ENCODE measurements around the gene DOK6.

DOK6 gene

DNA sequence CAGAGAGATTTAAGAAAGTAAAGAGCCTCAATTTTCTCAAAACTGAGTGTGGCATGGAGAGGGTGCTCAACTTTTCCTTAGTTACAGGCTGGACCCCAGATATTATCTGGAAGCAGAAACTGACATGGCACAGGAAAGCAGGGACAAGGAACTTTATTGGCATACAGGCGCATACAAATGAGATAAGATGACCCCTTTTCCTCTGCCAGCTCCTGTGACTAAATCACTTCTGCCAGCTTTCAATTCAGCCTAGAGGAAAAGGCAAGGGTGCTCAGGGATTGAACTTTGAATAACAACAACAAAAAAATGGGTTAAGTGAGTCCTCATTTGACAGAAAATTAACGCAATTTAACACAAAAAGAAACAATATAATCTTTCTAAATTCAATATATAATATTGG lies 284.1 kb downstream of the DOK6 start:
- DNase-seq (ENCODE audit: low read depth, low spot score) = no peak

DNA sequence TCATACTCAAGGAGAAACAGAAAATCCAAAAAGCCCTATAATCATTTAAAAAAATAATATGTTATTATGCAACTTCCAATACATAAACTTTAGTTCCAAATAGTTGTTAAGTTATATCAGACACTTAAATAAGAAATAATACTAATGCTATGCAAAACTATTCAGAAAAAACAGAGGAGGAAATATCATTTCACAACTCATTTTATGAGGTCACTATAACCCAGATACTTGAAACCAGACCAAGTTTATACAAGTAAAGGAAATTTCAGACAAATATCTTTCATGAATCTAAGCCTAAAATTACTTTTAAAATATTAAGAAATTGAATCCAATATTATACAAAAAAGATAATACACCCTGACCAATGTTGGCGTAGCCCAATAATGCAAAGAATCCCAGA lies 286.2 kb downstream of the DOK6 start:
- no peak for DNase-seq (ENCODE audit: low read depth, low spot score)

GRCh38 chr18:69689121-69689759 lies 288.6 kb downstream of the DOK6 start:
- no peak for DNase-seq (ENCODE audit: low read depth, low spot score)

DNA sequence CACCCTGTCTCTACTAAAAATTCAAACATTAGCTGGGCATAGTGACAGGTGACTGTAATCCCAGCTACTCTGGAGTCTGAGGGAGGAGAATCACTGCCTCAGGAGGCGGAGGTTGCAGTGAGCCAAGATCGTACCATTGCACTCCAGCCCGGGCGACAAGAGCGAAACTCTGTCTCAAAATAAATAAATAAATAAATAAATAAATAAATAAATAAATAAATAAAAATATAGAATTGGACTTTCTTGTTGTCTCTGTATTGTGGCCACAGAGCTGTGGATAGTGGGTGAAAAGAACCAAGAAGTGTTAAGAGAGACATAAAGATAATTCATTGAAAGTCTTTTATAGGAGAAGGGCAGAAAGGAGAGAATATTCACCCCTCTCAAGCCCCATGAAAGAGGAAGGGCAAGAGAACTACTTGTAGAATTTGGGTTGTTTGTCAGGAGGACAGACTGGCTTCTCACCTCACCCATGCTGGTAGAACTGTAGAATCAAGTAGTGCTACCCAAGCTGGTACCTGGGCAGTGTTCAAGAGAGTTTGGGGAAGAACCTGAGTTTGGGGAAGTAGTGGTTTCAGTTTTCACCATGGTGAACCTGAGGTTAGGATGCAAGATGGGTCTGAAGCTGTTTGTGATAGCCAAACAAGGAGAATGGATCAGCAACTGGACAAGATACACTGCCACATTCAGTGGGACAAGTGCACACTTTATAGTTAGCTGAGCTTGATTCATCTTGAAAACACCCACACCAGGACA lies 290.5 kb downstream of the DOK6 start:
- DNase-seq (ENCODE audit: low read depth, low spot score) = no peak

GRCh38 chr18:69697069-69697468 lies 296.4 kb downstream of the DOK6 start:
- no peak for DNase-seq (ENCODE audit: low read depth, low spot score)

DNA sequence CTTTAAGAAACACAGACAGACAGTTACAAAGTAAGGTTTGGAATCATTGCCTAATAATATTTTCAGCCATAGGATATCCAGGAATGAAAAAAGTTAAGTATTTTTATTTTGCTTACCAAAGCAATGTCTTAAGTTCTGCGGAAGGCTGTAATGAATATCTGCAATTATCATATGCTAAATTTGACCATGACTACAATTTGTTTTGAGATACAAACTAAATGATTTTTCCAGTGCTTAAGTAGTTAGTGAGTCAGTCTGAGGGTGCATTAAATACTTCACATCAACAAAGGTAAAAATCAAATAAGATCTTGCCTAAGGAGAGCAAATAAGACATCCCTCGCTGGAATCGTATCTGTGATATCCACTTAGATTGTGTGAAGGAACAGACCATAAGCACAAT lies 297.0 kb downstream of the DOK6 start:
- no peak for DNase-seq (ENCODE audit: low read depth, low spot score)

- DNase-seq (ENCODE audit: low read depth, low spot score) = no peak
Measured at GRCh38 chr18:69701305-69701704, 300.6 kb downstream of the DOK6 start.

DNA sequence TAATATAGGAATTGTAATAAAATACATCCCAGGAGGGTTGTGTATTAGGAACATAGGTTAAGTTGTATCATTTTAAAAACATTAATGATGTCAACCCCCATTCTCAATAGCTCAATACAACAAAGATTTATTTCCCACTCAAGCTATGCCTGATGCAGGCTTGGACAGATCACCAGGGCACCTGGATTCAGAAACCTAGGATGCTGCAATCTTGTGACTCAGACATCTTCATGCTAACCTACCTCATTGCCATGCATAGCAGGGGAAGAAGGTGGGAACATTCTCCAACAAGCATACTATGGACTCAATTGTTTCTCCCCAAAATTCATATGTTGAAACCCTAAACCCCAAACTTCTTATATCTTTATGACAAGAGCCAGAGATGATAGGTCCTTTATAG lies 302.8 kb downstream of the DOK6 start:
- DNase-seq (ENCODE audit: low read depth, low spot score) = no peak

DNA sequence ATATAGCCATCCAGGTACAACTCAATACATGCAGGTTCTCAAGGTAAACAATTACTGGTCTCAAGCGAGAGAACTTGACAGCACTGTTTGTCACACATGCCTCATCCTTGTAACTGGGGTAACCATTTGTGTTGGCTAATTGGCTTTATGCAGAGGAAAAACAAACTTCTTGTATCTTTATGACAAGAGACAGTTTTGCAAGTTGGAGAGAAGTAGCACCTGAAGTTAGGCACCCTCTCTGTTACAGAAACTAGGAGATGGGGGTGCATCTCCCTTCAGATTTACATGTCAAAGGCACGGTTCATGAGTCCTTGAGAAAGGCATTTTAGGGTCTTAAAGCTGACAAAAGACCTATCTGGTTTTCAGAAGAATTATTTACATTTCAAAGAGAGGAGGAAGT lies 305.3 kb downstream of the DOK6 start:
- DNase-seq (ENCODE audit: low read depth, low spot score) = no peak

- no peak for DNase-seq (ENCODE audit: low read depth, low spot score)
Measured at GRCh38 chr18:69708844-69709243, 308.2 kb downstream of the DOK6 start.

DNA sequence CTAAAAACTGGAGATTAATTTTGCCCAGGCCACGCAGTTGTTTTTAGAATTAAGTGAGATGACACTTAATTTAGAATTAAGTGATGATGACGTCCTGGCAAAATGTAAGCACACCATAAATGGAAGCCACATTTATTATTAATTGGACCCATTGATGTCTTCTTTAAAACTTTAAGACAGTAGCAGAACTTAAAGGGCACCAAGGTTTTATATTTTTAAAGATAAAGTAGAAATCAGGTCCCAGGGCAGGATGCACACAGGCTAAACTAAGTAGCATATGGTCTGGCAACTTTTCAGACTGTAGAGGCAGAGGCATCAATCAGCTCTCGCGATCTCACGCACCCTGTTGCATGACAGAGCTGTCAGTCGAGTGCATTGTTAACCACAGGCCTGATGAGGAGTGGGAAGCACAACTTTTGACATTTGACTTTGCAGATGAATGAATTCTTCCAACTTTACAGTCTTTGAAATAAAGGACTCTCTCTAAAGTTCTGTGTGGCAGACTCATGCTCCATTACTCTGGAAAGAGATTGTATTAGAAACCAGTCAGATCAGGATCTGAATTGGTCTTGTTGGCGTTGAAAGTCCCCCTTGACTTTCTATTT lies 314.6 kb downstream of the DOK6 start:
- no peak for DNase-seq (ENCODE audit: low read depth, low spot score)

DNA sequence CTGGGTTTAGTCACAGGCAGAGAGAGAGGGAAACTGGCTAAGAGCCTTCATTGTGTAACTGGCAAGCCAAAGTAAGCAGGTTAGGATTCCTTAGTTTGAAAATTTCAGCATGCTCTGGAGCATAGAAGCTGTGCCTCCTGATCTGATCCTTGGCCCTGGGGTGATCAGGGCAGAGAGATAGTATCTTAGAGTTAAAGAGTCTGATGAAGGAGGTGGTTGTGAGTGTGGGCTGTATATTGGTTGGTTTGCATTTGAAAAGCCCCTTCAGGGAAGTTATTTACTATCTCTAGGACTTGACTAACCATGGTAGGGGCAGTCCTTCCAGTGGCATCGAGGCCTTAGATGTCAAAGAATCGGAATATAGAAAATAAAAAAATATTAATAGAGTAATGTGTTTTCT lies 316.9 kb downstream of the DOK6 start:
- DNase-seq (ENCODE audit: low read depth, low spot score) = no peak

DNA sequence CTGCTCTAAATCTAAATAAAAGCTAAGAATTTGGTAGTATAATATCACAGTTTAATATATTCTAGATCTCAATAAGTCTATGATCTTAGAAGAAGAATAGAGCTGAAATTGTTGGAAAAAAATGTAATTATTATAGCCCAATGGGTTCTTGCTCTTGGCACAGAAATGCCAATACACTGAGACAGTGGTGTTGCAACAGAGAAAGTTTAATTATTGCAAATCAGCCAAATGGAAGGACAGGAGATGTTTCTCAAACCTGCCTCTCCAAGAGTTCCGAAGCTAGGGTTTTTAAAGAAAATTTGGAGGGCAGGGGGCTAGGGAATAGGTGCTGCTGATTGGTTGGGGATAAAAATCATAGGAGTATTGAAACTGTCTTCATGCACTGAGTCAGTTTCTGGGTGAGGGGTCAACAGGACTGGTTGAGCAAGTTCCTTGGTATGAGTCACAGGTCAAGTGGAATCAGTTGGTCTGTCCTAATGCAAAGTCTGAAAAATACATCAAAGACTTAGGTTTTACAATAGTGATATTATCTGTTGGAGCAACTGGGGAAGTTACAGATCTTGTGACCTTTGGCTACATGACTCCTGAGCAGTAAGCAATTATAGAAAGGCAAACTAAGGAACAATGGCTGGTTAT lies 318.3 kb downstream of the DOK6 start:
- DNase-seq (ENCODE audit: low read depth, low spot score) = no peak

DNA sequence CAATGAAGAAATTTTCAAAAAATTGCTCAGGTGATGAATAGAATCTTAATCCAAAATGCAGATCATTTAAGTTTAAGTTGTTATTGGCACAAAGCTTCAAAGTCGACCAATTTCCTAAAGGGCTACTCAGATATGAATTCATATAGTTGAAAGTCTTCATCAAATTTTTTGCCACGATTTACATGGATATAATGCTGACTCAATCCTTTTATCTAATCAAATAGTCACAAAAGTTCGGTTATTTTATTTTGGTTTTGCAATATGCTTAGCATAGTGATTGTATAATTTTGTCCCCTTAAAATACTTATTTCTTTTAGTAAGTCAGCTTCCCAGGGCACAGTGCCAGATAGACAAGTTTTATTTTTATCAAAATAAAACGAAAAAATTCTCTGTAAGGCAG lies 319.7 kb downstream of the DOK6 start:
- DNase-seq (ENCODE audit: low read depth, low spot score) = no peak

- DNase-seq (ENCODE audit: low read depth, low spot score) = no peak
Measured at GRCh38 chr18:69723434-69723833, 322.7 kb downstream of the DOK6 start.

DNA sequence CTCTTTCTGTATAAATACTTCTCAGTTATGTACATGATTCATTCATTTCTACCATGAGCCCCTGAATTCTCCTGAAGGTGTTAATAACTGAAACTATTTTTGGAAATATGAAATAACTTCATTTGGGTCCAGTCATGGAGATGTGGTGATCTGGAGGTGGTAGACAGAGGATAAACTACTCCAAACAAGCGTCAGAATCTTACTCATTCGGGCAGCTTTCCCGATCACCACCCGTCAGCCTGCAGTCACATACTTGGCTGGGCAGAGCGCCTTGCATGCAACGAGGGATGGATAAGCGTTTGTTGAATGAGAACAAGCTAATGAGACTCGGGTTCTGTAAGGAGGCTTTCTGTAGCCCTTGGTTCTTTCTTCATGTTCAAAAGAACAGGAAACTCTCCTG lies 324.3 kb downstream of the DOK6 start:
- no peak for DNase-seq (ENCODE audit: low read depth, low spot score)

DNA sequence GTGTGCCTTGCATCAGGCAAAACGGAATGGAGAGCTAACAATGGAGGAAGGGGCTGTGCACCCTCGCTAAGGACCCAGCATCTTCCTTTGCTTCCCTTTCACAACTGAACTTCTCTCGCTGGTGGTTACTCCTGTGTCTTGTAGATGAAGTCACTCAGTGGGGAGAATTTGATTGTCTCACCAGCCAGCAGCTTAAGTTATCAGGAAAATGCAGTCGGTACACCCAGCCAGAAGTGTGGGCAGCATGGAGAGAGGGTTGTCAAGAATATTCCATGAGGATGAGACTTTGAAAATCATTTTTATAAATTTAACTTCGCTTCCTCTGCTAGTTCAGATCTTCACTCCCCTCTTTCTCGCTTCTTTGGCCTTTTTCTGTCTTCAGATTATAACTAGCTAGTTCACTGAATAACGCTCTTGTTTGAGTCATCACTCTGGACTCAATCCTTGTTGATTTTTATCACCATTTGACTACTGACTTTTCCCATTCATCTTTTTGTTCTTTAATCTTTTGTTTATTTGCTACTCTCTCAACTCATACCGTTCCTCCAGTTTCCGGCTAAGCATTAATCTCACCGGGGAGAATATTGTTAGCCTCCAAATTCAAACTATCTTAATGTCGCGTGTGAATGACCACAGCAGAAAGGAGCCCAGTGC lies 325.3 kb downstream of the DOK6 start:
- no peak for DNase-seq (ENCODE audit: low read depth, low spot score)

GRCh38 chr18:69727912-69728572 lies 327.4 kb downstream of the DOK6 start:
- DNase-seq (ENCODE audit: low read depth, low spot score) = no peak

- DNase-seq (ENCODE audit: low read depth, low spot score) = no peak
Measured at GRCh38 chr18:69730664-69731063, 330.0 kb downstream of the DOK6 start.

GRCh38 chr18:69734536-69734935 lies 333.8 kb downstream of the DOK6 start:
- no peak for DNase-seq (ENCODE audit: low read depth, low spot score)

DNA sequence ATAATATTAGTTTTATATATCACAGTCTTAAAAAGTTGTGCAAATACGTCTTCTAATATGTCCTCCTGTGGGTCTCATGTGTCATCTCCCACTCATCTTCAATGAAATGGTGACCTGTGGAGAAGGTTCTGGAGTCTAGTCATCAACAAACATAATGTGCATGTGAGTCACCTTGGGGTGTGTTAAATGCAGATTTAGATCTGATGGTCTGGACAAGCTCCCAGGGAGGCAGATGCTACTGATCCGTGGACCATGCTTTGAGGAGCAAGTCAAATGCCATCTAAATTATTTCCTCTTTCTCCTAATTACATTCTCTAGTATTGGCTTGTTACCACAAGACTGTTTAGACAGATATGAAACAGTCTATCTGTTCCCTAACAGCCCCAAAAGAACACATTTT lies 336.0 kb downstream of the DOK6 start:
- DNase-seq (ENCODE audit: low read depth, low spot score) = no peak

GRCh38 chr18:69737851-69738250 lies 337.2 kb downstream of the DOK6 start:
- DNase-seq (ENCODE audit: low read depth, low spot score) = no peak
